ENCODE results near the gene FRMD3.

Gene FRMD3

GRCh38 chr9:83327323-83327722, 210.9 kb downstream of the FRMD3 start:
- no peak for TF ChIP-seq CTCF (IDR thresholded peaks at IDR 0.05)
- DNase-seq, result no peak
- Histone ChIP-seq H3K27me3 (no peaks in the 10 kb centered on the region), H3K9me3 (no peaks in the 10 kb centered on the region), H3K4me3 (no peak overlapping the region), H3K4me1 (no peaks in the 10 kb centered on the region), H3K27ac (no peak overlapping the region), H3K36me3 (no peaks in the 10 kb centered on the region)
- intact Hi-C loops (cut with DNase I; ENCODE audit: low total_unique reads), result no loop called here

- Histone ChIP-seq H3K27ac (no peak overlapping the region), H3K9me3 (no peaks in the 10 kb centered on the region), H3K4me1 (no peaks in the 10 kb centered on the region), H3K4me3 (no peak overlapping the region), H3K27me3 (no peaks in the 10 kb centered on the region), H3K36me3 (no peaks in the 10 kb centered on the region)
- TF ChIP-seq CTCF (IDR thresholded peaks at IDR 0.05), result no peak
- DNase-seq, result no peak
- intact Hi-C loops (cut with DNase I; ENCODE audit: low total_unique reads), result no loop called here
Measured at GRCh38 chr9:83323148-83323547, 215.1 kb downstream of the FRMD3 start.

- intact Hi-C loops (cut with DNase I; ENCODE audit: low total_unique reads), result no loop called here
- Histone ChIP-seq H3K27ac (no peak overlapping the region), H3K4me3 (no peak overlapping the region), H3K27me3 (no peaks in the 10 kb centered on the region), H3K36me3 (no peaks in the 10 kb centered on the region), H3K9me3 (no peaks in the 10 kb centered on the region), H3K4me1 (no peaks in the 10 kb centered on the region)
- no peak for TF ChIP-seq CTCF (IDR thresholded peaks at IDR 0.05)
- DNase-seq, result no peak
Measured at GRCh38 chr9:83322438-83322837, 215.8 kb downstream of the FRMD3 start.

GRCh38 chr9:83317244-83317643, 221.0 kb downstream of the FRMD3 start:
- no peak overlapping the region for H3K27ac ChIP-seq
- H3K36me3 ChIP-seq, result no peaks in the 10 kb centered on the region
- no peaks in the 10 kb centered on the region for H3K27me3 ChIP-seq
- H3K4me1 ChIP-seq, result no peaks in the 10 kb centered on the region
- intact Hi-C loops (cut with DNase I; ENCODE audit: low total_unique reads), result loop anchor here (10.0 kb wide), 1 partner anchor 678 kb away; no protein-coding TSS in a partner anchor
- DNase-seq, result no peak
- no peaks in the 10 kb centered on the region for H3K9me3 ChIP-seq
- no peak for TF ChIP-seq CTCF (IDR thresholded peaks at IDR 0.05)
- no peak overlapping the region for H3K4me3 ChIP-seq

GRCh38 chr9:83315649-83316048, 222.6 kb downstream of the FRMD3 start:
- Histone ChIP-seq H3K4me3 (no peak overlapping the region), H3K36me3 (no peaks in the 10 kb centered on the region), H3K27ac (no peak overlapping the region), H3K4me1 (no peaks in the 10 kb centered on the region), H3K27me3 (no peaks in the 10 kb centered on the region), H3K9me3 (no peaks in the 10 kb centered on the region)
- DNase-seq, result no peak
- intact Hi-C loops (cut with DNase I; ENCODE audit: low total_unique reads), result loop anchor here (10.0 kb wide), 1 partner anchor 679 kb away; no protein-coding TSS in a partner anchor
- TF ChIP-seq CTCF (IDR thresholded peaks at IDR 0.05), result no peak

- TF ChIP-seq CTCF (IDR thresholded peaks at IDR 0.05), result no peak
- H3K9me3 ChIP-seq, result no peaks in the 10 kb centered on the region
- H3K4me3 ChIP-seq, result no peak overlapping the region
- H3K27ac ChIP-seq, result no peak overlapping the region
- DNase-seq, result no peak
- no peaks in the 10 kb centered on the region for H3K27me3 ChIP-seq
- H3K36me3 ChIP-seq, result no peaks in the 10 kb centered on the region
- H3K4me1 ChIP-seq, result no peaks in the 10 kb centered on the region
- intact Hi-C loops (cut with DNase I; ENCODE audit: low total_unique reads), result loop anchor here (10.0 kb wide), 1 partner anchor 681 kb away; no protein-coding TSS in a partner anchor
Measured at GRCh38 chr9:83313781-83314180, 224.4 kb downstream of the FRMD3 start.
